ENCODE results near the gene ABLIM2. TPM values are rescaled to one million over a fixed set of nuclear protein-coding genes. Genes with fewer than 3 reads are reported as not detected.

The ABLIM2 gene
- total and polyA plus RNA-seq, 2 of the 8 experiments (the other 6 are each of a cell fraction or from before 2014, with no cell fraction given), result 2.8 to 3.0 TPM

- H3K4ac ChIP-seq (replicated peaks; ENCODE audit: insufficient read length, low read depth, low read length), result peak overlapping the region; percentile 92
- H3K9me3 ChIP-seq (ENCODE audit: insufficient read depth in 2 of 2, low read depth in 1 of 2, low read length in 1 of 2), result no peaks in the 10 kb centered on the region
- no peaks in the 10 kb centered on the region; a peak in 1 of 7 replicates for H3K27me3 ChIP-seq (replicated peaks in 1 of 4; ENCODE audit: control insufficient read depth in 3 of 4, extremely low read depth in 1 of 4, insufficient read depth in 3 of 4, low read length in 3 of 4)
- peaks cover 0 to 5% of the 10 kb centered on the region in 2 experiments for H4K20me1 ChIP-seq (replicated peaks in 1 of 2; ENCODE audit: control insufficient read depth in 1 of 2, insufficient read depth in 2 of 2, low read length in 2 of 2)
- peak overlapping the region; percentile 99 for H2BK15ac ChIP-seq (ENCODE audit: low read length)
- H3K23me2 ChIP-seq (ENCODE audit: low read depth, low read length), result peaks cover 7% of the 10 kb centered on the region
- no peak overlapping the region for H2BK120ac ChIP-seq (replicated peaks; ENCODE audit: low read depth, low read length)
- peak overlapping the region; percentile 90 for H2BK5ac ChIP-seq (ENCODE audit: low read depth, low read length)
- H3K18ac ChIP-seq (ENCODE audit: extremely low read depth, low read length), result no peak overlapping the region
- no peak overlapping the region for H3K23ac ChIP-seq (ENCODE audit: insufficient read length)
- H3K14ac ChIP-seq (ENCODE audit: insufficient read length), result no peak overlapping the region
- no peaks in the 10 kb centered on the region; a peak in 1 of 8 replicates for H3K36me3 ChIP-seq (ENCODE audit: control insufficient read depth in 2 of 4, insufficient read depth in 4 of 4, low read length in 3 of 4)
- no peak for DNase-seq (ENCODE audit: low read depth in 1 of 2, low spot score in 2 of 2)
- peak overlapping the region; percentile 99 for H2BK12ac ChIP-seq (ENCODE audit: low read depth, low read length)
- no peaks in the 10 kb centered on the region for H3K79me2 ChIP-seq (ENCODE audit: control insufficient read depth in 1 of 2, insufficient read depth in 2 of 2, low read length in 2 of 2)
- no peak overlapping the region for H3K4me3 ChIP-seq (ENCODE audit: extremely low read depth in 1 of 4, insufficient read depth in 2 of 4, low read depth in 3 of 4, low read length in 4 of 4)
- no peak overlapping the region; a peak in 1 of 4 replicates for H3K4me2 ChIP-seq (ENCODE audit: insufficient read depth in 1 of 2, low read depth in 2 of 2, low read length in 2 of 2)
- ChIA-PET POLR2A (ENCODE audit: partially characterized antibody) (interaction anchor here (1.1 to 1.2 kb wide), 2 partner anchors 11 to 15 kb away, joined by 3 to 5 read pairs; no protein-coding TSS in a partner anchor), CTCF (ENCODE audit: partially characterized antibody) (interaction anchor here (0.7 to 1.2 kb wide), 5 partner anchors 10 to 986 kb away, joined by 3 read pairs; no protein-coding TSS in a partner anchor)
- no peak overlapping the region for H4K8ac ChIP-seq (ENCODE audit: extremely low read depth, insufficient read depth, low read length)
- H2AFZ ChIP-seq (ENCODE audit: low read length), result no peak overlapping the region
- H2AK5ac ChIP-seq (ENCODE audit: low read depth, low read length), result peak overlapping the region; percentile 98
- peak; percentile 50 for FAIRE-seq
- peak overlapping the region; percentile 72 for H4K91ac ChIP-seq (replicated peaks; ENCODE audit: insufficient read length, low read length)
- no peaks in the 10 kb centered on the region for H3K79me1 ChIP-seq (ENCODE audit: low read depth, low read length)
- H3K4me1 ChIP-seq (replicated peaks in 1 of 4; ENCODE audit: control insufficient read depth in 3 of 4, insufficient read depth in 4 of 4, low read length in 3 of 4), result peaks cover 0 to 17% (median 8%) of the 10 kb centered on the region in 4 experiments; a peak in 6 of 7 replicates
- 91% methylated on average over 27 of the region's 27 CpGs; no CpG with 5 or more reads in 1 of the 2 experiments for WGBS, 2 experiments (ENCODE audit: extremely low coverage in 1 of 2, insufficient coverage in 1 of 2, insufficient read length in 1 of 2, insufficient replicate concordance in 2 of 2, low coverage in 1 of 2, low lambda C conversion rate in 2 of 2, missing lambda C conversion rate in 1 of 2)
- no peak overlapping the region; a peak in 1 of 7 replicates for H3K9ac ChIP-seq (replicated peaks in 1 of 4; ENCODE audit: extremely low read depth in 1 of 4, low read depth in 3 of 4, low read length in 3 of 4)
- H2BK20ac ChIP-seq (ENCODE audit: low read length), result peak overlapping the region; percentile 91
- H3K27ac ChIP-seq (ENCODE audit: low read depth, low read length), result no peak overlapping the region
- no peak overlapping the region for H4K5ac ChIP-seq (ENCODE audit: insufficient read length, low read depth, low read length)
- H3K56ac ChIP-seq (replicated peaks; ENCODE audit: insufficient read length, low read depth, low read length), result no peak overlapping the region
- TF ChIP-seq E2F6 (IDR thresholded peaks at IDR 0.05), result no peak
- no peak for TF ChIP-seq HDAC2 (IDR thresholded peaks at IDR 0.05; ENCODE audit: borderline replicate concordance in 1 of 2, low read depth in 2 of 2, low read length in 2 of 2)
- no peak for TF ChIP-seq CBX5 (IDR thresholded peaks at IDR 0.05; ENCODE audit: low read depth, low read length)
- TF ChIP-seq PHF8 (conservative IDR thresholded peaks at IDR 0.05; ENCODE audit: low read depth, low read length), result no peak
- no peak for TF ChIP-seq JUND (IDR thresholded peaks at IDR 0.05; ENCODE audit: low read length)
- no peak for TF ChIP-seq CREB1 (IDR thresholded peaks at IDR 0.05)
- no peak for TF ChIP-seq SIRT6 (IDR thresholded peaks at IDR 0.05; ENCODE audit: low read length)
- TF ChIP-seq SP4 (IDR thresholded peaks at IDR 0.05; ENCODE audit: low read length), result no peak
- TF ChIP-seq ZNF274 (IDR thresholded peaks at IDR 0.05; ENCODE audit: borderline replicate concordance, extremely low read depth, low read length), result no peak
- TF ChIP-seq RAD21 (IDR thresholded peaks at IDR 0.05 in 1 of 2, conservative IDR thresholded peaks at IDR 0.05 in 1 of 2; ENCODE audit: low read depth in 2 of 2, low read length in 2 of 2), result no peak
- TF ChIP-seq BACH1 (IDR thresholded peaks at IDR 0.05; ENCODE audit: low read length), result no peak
- TF ChIP-seq MAFK (IDR thresholded peaks at IDR 0.05; ENCODE audit: low read depth, low read length), result no peak
These were observed 89.4 kb downstream of the ABLIM2 start for GRCh38 chr4:8069102-8069752.

Data from H1 (cell line).